Uterus (tissue), 4 donors: ENCODE data around the gene SLC35G3. TPM values are rescaled to one million over a fixed set of nuclear protein-coding genes. Genes with fewer than 3 reads are reported as not detected.

Experiments
- DNase-seq, 2 donors: peaks; one replicate each; pipeline ENCODE4 v3.0.0-alpha.2; 2019 to 2020
- H3K27ac ChIP-seq, 2 donors: fragments of 200-600 bp; sonication (generic); 1 replicate in 1 of 2; 2 replicates in 1 of 2; pipeline ENCODE4 v1.5.1; 2016 to 2018
- H3K27me3 ChIP-seq, 2 donors: fragments of 200-600 bp; sonication (generic); one replicate each; pipeline ENCODE4 v1.5.1; 2018 to 2019; ENCODE audit warnings: control low read depth in 1 of 2
- H3K36me3 ChIP-seq, 2 donors: fragments of 200-600 bp; sonication (generic); one replicate each; pipeline ENCODE4 v1.5.1; 2019; ENCODE audit warnings: control low read depth in 1 of 2
- H3K4me1 ChIP-seq, 2 donors: fragments of 200-600 bp; sonication (generic); one replicate each; pipeline ENCODE4 v1.5.1; 2018 to 2019; ENCODE audit warnings: control low read depth in 1 of 2
- H3K4me3 ChIP-seq, 2 donors: fragments of 200-600 bp; sonication (generic); 1 replicate in 1 of 2; 2 replicates in 1 of 2; pipeline ENCODE4 v1.5.1; 2018 to 2019; ENCODE audit warnings: mild to moderate bottlenecking in 1 of 2
- H3K9me3 ChIP-seq, 2 donors: fragments of 200-600 bp; sonication (generic); one replicate each; pipeline ENCODE4 v1.5.1; 2019; ENCODE audit warnings: control low read depth in 1 of 2
- CTCF ChIP-seq, 4 experiments: fragments of 200-600 bp in 2 of 4; fragments of 450-650 bp in 2 of 4; sonication (generic) in 2 of 4; IDR thresholded peaks; one replicate each; pipeline ENCODE4 v1.5.1; 2016 to 2019; ENCODE audit warnings: antibody characterized with exemption in 4 of 4, mild to moderate bottlenecking in 2 of 4, moderate library complexity in 1 of 4
- POLR2A ChIP-seq, 2 donors: fragments of 450-650 bp; IDR thresholded peaks; one replicate each; pipeline ENCODE4 v1.6.1; 2016; ENCODE audit warnings: antibody characterized with exemption in 2 of 2, mild to moderate bottlenecking in 1 of 2, moderate library complexity in 1 of 2
- intact Hi-C: fragments of 100-400 bp; cut with DNase I; formaldehyde crosslinking; loops from one replicate; pipeline ENCODE4 v1.15.1; 2023; ENCODE audit warnings: low total_unique reads
- total RNA-seq, 4 donors: library from RNA; depleted of rRNA in 3 of 4; stranded (reverse); fragments of >200 nt in 3 of 4; gene quantifications; one replicate each; pipeline versions ENCODE4 v1.1.0 to v1.2.4, GENCODE V29; 2014 to 2023
- donor health status: DM: yes; HTN: yes; CAD: no.

The SLC35G3 gene
- total RNA-seq, 4 donors from 2014 or later, result not detected

DNA sequence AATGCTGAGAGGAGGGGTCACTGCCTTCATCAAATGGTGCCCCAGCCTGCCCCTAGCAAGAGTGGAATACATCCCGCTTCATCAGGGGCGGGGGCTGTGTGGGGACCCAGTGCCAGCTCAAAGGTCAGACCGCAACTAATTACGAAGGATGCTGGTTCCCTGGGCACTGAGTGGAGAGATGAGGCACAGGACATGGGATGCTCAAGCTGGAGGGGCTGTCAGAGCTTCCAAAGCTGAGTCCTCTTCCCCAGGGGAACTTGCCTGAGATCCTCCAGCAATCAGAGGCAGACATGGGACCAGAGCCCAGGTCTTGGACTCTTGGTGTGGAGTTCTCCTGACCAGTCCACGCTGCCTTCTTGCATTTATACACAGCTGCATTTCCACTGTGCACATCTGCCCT, 27.7 kb downstream of the SLC35G3 start:
- H3K36me3 ChIP-seq, result no peaks in the 10 kb centered on the region
- no peak overlapping the region for H3K27ac ChIP-seq
- no peak overlapping the region for H3K4me3 ChIP-seq
- intact Hi-C loops, result no loop called here
- no peaks in the 10 kb centered on the region for H3K9me3 ChIP-seq
- no peak for TF ChIP-seq POLR2A (IDR thresholded peaks at IDR 0.05)
- TF ChIP-seq CTCF (IDR thresholded peaks at IDR 0.05), result no peak
- no peak for DNase-seq
- no peaks in the 10 kb centered on the region for H3K4me1 ChIP-seq
- H3K27me3 ChIP-seq, result no peaks in the 10 kb centered on the region

DNA sequence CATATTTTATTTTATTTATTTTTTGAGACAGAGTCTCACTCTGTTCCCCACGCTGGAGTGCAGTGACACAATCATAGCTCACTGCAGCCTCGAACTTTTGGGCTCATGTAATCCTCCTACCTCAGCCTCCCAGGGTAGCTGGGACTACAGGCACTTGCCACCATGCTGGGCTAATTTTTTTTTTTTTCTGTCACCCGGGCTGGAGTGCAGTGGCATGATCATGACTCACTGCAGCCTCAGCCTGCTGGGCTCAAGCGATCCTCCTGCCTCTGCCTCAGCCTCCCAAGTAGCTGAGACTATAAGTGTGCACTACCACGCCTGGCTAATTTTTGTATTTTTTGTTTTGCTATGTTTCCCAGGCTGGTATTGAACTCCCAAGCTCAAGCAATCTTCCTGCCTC, 29.5 kb downstream of the SLC35G3 start:
- DNase-seq, result no peak
- Histone ChIP-seq H3K4me1 (no peaks in the 10 kb centered on the region), H3K36me3 (no peaks in the 10 kb centered on the region), H3K27me3 (no peaks in the 10 kb centered on the region), H3K9me3 (no peaks in the 10 kb centered on the region), H3K4me3 (no peak overlapping the region), H3K27ac (no peak overlapping the region)
- intact Hi-C loops, result no loop called here
- no peak for TF ChIP-seq CTCF (IDR thresholded peaks at IDR 0.05)
- TF ChIP-seq POLR2A (IDR thresholded peaks at IDR 0.05), result no peak

GRCh38 chr17:35163886-35164285, 30.3 kb downstream of the SLC35G3 start:
- intact Hi-C loops, result no loop called here
- no peaks in the 10 kb centered on the region for H3K36me3 ChIP-seq
- no peaks in the 10 kb centered on the region for H3K9me3 ChIP-seq
- H3K27me3 ChIP-seq, result no peaks in the 10 kb centered on the region
- no peaks in the 10 kb centered on the region for H3K4me1 ChIP-seq
- TF ChIP-seq CTCF (IDR thresholded peaks at IDR 0.05), result no peak
- TF ChIP-seq POLR2A (IDR thresholded peaks at IDR 0.05), result no peak
- H3K4me3 ChIP-seq, result no peak overlapping the region
- no peak for DNase-seq
- no peak overlapping the region for H3K27ac ChIP-seq

DNA sequence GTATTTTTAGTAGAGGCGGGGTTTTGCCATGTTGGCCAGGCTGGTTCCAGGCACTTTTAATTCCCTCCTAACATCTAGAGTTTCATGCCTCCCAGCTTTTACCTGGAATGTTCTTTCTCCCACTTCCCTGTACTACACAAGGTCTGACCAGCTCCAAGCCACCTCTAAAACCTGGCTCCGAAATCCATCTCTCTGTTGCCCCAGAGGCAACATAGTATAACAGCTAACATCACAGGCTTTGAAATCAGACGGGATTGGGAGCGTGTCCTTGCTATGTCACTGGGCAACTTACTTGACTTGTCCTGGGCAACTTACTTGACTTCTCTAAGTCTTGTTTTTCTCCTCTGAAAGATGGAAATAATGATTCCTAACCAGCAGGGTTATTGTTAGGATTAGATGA, 31.4 kb downstream of the SLC35G3 start:
- no peak overlapping the region for H3K4me3 ChIP-seq
- no peaks in the 10 kb centered on the region for H3K4me1 ChIP-seq
- intact Hi-C loops, result no loop called here
- H3K27ac ChIP-seq, result no peak overlapping the region
- no peaks in the 10 kb centered on the region for H3K36me3 ChIP-seq
- no peaks in the 10 kb centered on the region for H3K9me3 ChIP-seq
- H3K27me3 ChIP-seq, result no peaks in the 10 kb centered on the region
- TF ChIP-seq CTCF (IDR thresholded peaks at IDR 0.05), result no peak
- no peak for TF ChIP-seq POLR2A (IDR thresholded peaks at IDR 0.05)
- DNase-seq, result no peak

GRCh38 chr17:35161281-35161761, 32.9 kb downstream of the SLC35G3 start:
- Histone ChIP-seq H3K27me3 (no peaks in the 10 kb centered on the region), H3K9me3 (no peaks in the 10 kb centered on the region), H3K4me3 (no peak overlapping the region), H3K36me3 (no peaks in the 10 kb centered on the region), H3K27ac (no peak overlapping the region), H3K4me1 (no peaks in the 10 kb centered on the region)
- DNase-seq, result no peak
- intact Hi-C loops, result no loop called here
- no peak for TF ChIP-seq POLR2A (IDR thresholded peaks at IDR 0.05)
- TF ChIP-seq CTCF (IDR thresholded peaks at IDR 0.05), result no peak
